Germinal center (tissue), 1 donor: ENCODE results near the gene FBXL14.
A peak's percentile ranks its signal among the peaks of the same experiment; 100 is the strongest.

ENCODE experiments used
- DNase-seq: peaks from one replicate; pipeline ENCODE4 v3.0.0; 2012; ENCODE audit warnings: mixed read lengths, low spot score

The FBXL14 gene

DNA sequence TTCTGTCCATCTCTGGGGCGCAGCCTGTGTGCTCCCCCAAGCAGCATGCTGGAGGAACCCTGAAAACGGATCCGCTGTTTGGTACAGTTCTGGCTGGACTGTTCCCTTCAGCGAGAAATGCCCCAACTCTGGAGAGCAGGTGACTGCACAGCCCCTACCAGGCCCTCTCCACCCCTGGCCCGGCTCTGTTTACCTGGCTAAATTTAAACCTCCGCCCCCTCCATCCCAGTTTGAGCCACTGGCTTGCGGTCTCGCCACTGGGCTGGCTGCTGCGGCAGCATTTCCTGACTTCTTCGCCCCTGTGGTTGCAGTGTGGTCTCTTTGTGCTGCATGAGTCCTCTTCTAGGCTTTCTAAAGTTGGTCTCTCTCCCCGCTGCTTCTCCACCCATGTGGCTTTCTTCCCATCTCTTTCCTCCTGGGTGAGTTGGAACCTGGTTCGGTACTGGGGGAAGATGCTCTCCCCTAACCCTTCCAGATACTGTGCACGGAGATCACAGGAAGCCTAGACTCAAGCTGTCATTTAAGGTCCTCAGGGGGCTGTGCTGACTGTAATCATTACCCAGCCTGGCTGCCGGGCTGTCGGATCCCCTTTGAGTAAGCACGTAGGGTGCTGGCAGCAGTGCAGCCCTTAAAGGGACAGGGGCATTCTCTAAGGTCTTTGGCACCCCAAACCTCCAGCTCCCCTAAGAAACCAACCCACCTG lies 60.6 kb downstream of the FBXL14 start:
- peak; percentile 41 for DNase-seq

DNA sequence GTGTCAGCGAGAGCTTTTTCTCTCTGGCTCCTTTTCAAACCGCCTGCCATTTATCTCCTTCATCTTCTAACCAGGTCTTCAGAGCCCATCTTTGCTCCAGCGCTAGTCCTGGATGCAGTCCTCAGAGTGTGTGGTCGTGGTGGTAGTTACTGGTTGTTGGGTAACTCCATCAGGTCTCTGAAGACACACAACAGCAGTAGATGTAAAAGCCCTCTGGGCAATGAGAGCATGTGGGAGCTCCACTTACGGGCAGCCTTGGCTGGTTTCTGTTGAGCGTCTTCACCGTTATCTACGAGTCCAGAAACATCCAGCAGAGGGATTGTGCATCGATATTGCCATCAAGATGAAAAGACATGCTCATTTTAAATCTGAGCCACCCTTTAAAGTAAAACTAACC lies 61.2 kb downstream of the FBXL14 start:
- DNase-seq: peak; percentile 49

GRCh38 chr12:1532375-1533165 lies 61.8 kb downstream of the FBXL14 start:
- no peak for DNase-seq

DNA sequence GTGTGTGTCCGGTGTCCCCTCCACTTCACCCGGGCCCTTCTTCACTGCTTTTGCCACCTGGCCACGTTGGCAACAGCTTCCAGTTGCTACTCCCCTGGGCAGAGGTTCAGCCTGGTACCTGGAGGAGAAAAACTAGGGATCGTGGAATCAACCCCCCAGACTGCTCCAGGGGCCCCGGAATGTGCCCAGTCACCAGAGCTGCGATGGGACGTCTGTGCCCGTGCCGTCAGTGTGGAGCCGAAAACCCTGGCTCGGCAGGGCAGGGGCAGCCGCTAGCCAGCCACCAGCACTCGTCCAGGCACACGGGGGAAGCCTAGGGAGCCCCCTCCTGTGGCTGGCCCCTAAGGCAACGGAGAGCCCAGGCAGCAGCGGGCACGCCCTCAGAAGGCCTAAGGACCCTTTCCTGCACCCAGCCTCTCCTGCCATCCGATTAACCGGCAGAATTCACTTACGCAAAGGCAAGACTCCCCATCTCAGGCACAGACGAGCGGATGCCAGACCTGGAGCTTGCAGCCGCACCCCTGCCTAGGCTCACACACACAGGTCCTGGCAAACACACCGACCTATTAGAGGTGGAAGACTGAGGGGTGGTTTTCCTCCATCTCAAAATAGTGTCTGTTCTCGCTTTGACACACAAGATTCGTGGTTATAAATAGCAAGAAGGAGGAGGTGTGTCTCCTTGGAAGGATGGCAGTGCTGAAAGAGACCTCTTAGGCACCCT lies 62.6 kb downstream of the FBXL14 start:
- DNase-seq: no peak

- peak; percentile 37 for DNase-seq
Measured at GRCh38 chr12:1531153-1531653, 63.2 kb downstream of the FBXL14 start.

DNA sequence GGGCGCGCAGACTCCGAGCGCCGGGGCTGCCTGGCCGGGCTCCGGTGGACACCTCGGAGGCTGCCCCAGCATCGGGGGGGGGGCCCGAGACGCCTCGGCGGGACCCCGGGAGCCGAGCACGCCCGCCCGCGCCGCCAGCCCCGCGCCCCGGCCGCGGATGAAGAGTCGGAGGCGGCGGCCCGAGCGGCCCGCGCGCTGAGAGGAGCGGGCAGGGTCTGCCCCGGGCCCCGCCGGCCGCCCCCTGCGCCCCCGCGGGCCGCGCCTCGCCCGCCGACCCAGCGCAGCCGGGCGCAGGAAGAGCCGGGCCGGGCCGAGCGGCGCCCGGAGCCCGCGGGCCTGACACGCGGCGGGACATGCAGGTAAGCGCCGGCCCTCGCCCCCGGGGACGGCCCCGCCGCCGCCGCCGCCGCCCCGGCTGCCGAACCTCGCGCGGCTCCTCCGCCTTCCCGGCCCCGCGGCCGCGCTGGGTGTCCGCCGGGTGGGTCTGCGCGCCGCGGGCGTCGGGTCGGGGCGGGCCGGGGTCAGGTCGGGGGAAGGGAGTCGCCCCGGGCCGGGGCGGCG lies 63.7 kb downstream of the FBXL14 start:
- DNase-seq: peak; percentile 46

- DNase-seq: peak; percentile 42
Measured at GRCh38 chr12:1529862-1530591, 64.4 kb downstream of the FBXL14 start.

DNA sequence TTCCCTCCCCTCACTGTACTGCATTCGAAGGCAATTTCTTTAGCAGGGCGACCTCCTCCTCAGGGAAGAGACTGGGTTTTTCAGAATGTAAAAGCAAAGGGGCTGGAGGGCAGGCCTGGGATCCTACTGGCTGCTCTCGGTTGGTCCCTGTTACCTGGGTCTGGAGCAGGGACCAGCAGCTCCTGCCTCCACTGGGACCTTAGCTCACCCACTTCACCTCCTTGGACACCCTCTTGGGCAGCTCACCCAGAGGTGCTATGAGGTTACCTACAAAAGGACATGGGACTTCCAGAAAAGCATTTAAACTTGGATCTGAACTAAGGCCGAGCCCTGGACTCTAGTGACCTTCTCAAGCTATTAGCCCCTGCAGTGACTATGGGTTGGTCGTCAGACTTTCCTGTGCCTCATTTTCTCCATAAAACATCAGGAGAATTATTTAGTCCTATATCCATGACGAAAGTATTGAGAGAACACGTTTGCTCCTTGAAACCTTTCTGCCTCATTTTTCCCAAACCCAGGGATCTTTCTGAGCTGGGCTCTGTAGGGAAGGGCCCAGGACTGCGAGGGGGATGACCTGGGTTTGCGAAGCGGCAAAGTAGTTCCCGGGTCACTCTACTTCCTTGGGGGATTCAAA lies 65.0 kb downstream of the FBXL14 start:
- no peak for DNase-seq

GRCh38 chr12:1528791-1529190 lies 65.6 kb downstream of the FBXL14 start:
- no peak for DNase-seq

GRCh38 chr12:1527789-1528188 lies 66.6 kb downstream of the FBXL14 start:
- DNase-seq: no peak

DNA sequence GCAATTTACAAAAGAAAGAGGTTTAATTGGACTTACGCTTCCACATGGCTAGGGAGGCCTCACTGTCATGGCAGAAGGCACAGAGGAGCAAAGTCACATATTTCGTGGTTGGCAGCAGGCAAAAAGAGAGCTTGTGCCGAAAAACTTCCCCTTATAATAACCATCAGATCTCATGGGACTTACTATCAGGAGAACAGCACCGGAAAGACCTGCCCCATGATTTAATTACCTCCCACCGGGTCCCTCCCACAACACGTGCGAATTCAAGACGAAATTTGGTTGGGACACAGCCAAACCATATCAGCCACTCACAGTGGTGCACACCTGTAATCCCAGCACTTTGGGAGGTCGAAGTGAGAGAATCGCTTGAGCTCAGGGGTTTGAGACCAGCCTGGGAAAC lies 68.5 kb downstream of the FBXL14 start:
- no peak for DNase-seq

DNA sequence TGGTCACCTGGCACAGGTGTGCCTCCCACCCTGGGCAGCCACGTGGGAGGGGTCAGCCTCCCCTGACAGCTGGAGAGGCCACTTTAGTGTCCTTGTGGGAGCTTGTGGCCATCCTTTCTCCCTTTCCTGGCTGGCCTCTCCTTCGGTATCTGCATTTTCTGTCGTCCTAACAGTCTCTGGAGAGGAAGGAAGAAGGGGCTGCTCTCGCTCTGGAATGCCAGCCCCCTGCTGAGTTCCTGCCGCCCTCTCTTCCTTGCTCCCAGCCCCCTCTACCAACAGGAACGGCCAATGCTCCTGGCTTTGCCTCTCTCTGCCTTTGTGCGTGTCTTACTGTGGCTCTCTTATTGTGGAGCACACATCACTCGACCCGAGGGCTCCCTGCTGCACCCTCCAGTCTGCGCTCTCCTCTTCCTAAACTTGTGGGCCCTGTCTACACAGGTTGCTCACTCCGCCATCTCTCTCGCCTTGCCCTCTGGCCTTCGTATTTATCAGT lies 70.8 kb downstream of the FBXL14 start:
- DNase-seq: no peak

GRCh38 chr12:1523046-1523445 lies 71.3 kb downstream of the FBXL14 start:
- no peak for DNase-seq

- DNase-seq: no peak
Measured at GRCh38 chr12:1519642-1520041, 74.7 kb downstream of the FBXL14 start.

- DNase-seq: no peak
Measured at GRCh38 chr12:1518591-1519516, 75.5 kb downstream of the FBXL14 start.

DNA sequence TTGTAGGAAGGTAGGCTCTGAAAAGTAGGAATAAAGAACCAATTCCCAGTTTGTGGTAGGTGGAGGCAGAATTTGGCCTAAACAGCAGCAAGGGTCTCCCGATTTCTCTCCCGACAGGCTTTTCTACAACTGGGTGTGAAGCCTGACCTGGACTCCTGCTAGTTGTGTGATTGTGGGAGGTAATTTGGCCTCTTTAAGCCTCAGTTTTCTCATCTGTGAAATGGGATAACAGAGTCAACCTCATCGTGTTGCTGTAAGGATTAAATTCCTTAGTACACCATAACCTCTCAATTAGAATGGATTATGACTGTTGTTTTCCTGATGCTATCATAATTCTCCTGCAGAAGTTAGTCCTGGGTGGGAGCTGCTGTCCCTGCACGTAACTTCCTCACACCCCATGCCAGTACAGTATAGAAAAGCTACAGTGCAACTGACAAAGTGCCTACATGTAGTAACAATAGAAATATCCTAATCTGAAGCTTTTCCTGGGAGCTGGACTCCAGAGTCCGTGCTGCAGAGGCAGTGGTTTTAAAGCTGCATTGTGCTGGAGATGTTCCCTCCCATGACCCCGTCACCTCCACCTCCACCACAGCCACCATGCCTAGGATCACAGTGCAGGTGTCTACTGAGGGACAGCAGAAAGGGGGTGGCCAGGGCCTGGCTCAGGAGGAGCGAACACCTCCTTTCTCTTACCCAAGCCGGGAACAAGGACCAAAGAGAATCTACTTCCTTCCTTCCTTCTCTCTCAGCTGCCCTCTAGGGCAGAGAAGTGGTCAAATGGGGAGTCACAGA lies 76.5 kb downstream of the FBXL14 start:
- DNase-seq: no peak

GRCh38 chr12:1517007-1517406 lies 77.4 kb downstream of the FBXL14 start:
- no peak for DNase-seq
